DMS53 treated with DMSO at 0.1 percent for 48 hours (cell line): Measurements from ENCODE around the gene DHH.
"Not testable (repeated sequence)": the region's sequence is repeated elsewhere in the genome, so short reads cannot be mapped to it uniquely, and the experiment has no call there.

Experiments used
- DNase-seq: peaks from one replicate; lab custom pipeline; 2025; ENCODE audit not compliant: unreplicated experiment; lab: John Stamatoyannopoulos, UW

DHH gene

GRCh38 chr12:49094160-49094974 lies at the start of gene DHH:
TSS of gene DHH (minus strand) at chr12:49094801. CDS start at chr12:49094512, 289 bp downstream.
- no peak for DNase-seq

GRCh38 chr12:49144384-49144783 lies 49.8 kb upstream of the DHH start:
- DNase-seq: no peak

- DNase-seq: no peak
Observed at GRCh38 chr12:49138999-49139398, 44.4 kb upstream of the DHH start.

- DNase-seq: no peak
Observed at GRCh38 chr12:49138587-49138986, 44.0 kb upstream of the DHH start.

GRCh38 chr12:49137476-49137875 lies 42.9 kb upstream of the DHH start:
- no peak for DNase-seq

GRCh38 chr12:49136997-49137396 lies 42.4 kb upstream of the DHH start:
- not testable (repeated sequence) for DNase-seq

- no peak for DNase-seq
Observed at GRCh38 chr12:49133590-49133989, 39.0 kb upstream of the DHH start.

GRCh38 chr12:49133014-49133413 lies 38.4 kb upstream of the DHH start:
- no peak for DNase-seq

- no peak for DNase-seq
Observed at GRCh38 chr12:49131894-49132461, 37.4 kb upstream of the DHH start.

- peak; percentile 71 for DNase-seq
Observed at GRCh38 chr12:49131051-49131893, 36.7 kb upstream of the DHH start, which contains the start of gene TUBA1B. TSS of gene TUBA1B (minus strand) at chr12:49131395. CDS start at chr12:49131300, 95 bp downstream.

GRCh38 chr12:49130151-49131050 lies 35.8 kb upstream of the DHH start:
- DNase-seq: peak; percentile 94

- no peak for DNase-seq
Observed at GRCh38 chr12:49129332-49130150, 34.9 kb upstream of the DHH start.

- DNase-seq: not testable (repeated sequence)
Observed at GRCh38 chr12:49127971-49128370, 33.4 kb upstream of the DHH start.

GRCh38 chr12:49126852-49127763 lies 32.5 kb upstream of the DHH start:
- no peak for DNase-seq

- DNase-seq: peak; percentile 53
Observed at GRCh38 chr12:49121047-49121696, 26.6 kb upstream of the DHH start.

- DNase-seq: no peak
Observed at GRCh38 chr12:49111206-49111605, 16.6 kb upstream of the DHH start.

GRCh38 chr12:49110464-49111155 lies 16.0 kb upstream of the DHH start, which contains the start of gene LMBR1L:
TSS of gene LMBR1L (minus strand) at chr12:49110847. CDS start at chr12:49110555, 292 bp downstream.
- DNase-seq: peak; percentile 89
